ENCODE results near the gene MAML2.

The MAML2 gene

GRCh38 chr11:96038046-96038445 lies 304.9 kb downstream of the MAML2 start:
- DNase-seq (ENCODE audit: low spot score), result no peak
- no peaks in the 10 kb centered on the region for H3K27me3 ChIP-seq (ENCODE audit: insufficient read depth, poor library complexity, severe bottlenecking)
- H3K9me3 ChIP-seq (ENCODE audit: severe bottlenecking), result no peaks in the 10 kb centered on the region
- no peaks in the 10 kb centered on the region; the same call in 1 of the 2 replicates for H3K36me3 ChIP-seq (ENCODE audit: low read depth)
- H3K4me1 ChIP-seq (ENCODE audit: insufficient read depth, poor library complexity, severe bottlenecking), result peaks cover 17% of the 10 kb centered on the region
- H3K4me3 ChIP-seq (ENCODE audit: severe bottlenecking), result no peak overlapping the region
- no peak for TF ChIP-seq CTCF (IDR thresholded peaks at IDR 0.05; ENCODE audit: poor library complexity, severe bottlenecking)
- no peak overlapping the region for H3K27ac ChIP-seq (ENCODE audit: poor library complexity, severe bottlenecking)
- peak; percentile 52 for ATAC-seq (ENCODE audit: low read depth)

DNA sequence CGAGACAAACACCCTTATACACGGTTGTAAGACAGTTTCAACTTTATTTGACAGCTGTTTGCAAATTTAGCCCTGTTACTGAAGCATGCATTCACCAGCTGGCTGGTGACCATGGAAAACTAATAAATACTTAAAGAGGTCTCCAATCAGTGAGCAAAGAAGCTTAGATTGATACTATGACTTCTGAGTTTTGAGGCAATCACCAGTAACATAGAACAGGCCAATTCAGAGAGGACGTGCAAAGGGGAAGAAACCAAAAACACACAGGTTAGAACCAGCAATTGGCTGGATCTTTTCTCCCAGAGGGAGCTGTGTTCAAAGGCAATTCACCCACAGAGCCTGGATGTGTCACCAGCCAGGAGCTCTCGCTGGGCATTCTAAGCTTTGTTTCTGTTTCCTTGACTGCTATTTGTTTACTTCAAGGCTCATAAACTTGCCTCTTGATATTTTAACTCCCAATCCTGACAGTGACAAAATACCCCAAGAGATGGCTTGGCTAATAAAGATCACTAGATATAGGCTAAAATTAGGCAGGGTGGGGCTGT lies 305.5 kb downstream of the MAML2 start:
- H3K9me3 ChIP-seq (ENCODE audit: severe bottlenecking), result no peaks in the 10 kb centered on the region
- DNase-seq (ENCODE audit: low spot score), result no peak
- no peak for TF ChIP-seq CTCF (IDR thresholded peaks at IDR 0.05; ENCODE audit: poor library complexity, severe bottlenecking)

DNA sequence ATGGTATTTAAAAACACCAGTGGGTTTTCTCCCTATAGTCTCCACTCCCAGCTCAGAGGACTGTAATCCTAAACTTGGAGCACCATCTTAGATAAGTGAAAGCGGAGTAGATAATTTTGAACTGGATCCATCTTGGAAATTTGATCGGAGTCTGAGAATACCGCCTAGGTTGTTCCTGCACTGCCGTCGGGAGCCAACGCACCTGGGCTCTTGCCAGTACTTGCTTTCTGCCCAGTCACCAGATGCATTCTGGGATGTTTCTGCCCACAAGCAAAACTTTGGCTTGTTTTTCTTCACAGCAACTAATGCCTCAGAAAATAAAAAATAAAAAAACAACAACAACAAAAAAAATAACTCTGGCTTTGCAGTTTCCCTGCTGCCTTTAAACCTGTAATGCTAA lies 306.1 kb downstream of the MAML2 start:
- H3K9me3 ChIP-seq (ENCODE audit: severe bottlenecking), result no peaks in the 10 kb centered on the region
- TF ChIP-seq CTCF (IDR thresholded peaks at IDR 0.05; ENCODE audit: poor library complexity, severe bottlenecking), result no peak
- no peaks in the 10 kb centered on the region for H3K27me3 ChIP-seq (ENCODE audit: insufficient read depth, poor library complexity, severe bottlenecking)
- no peak overlapping the region for H3K4me3 ChIP-seq (ENCODE audit: severe bottlenecking)
- H3K4me1 ChIP-seq (ENCODE audit: insufficient read depth, poor library complexity, severe bottlenecking), result peaks cover 19% of the 10 kb centered on the region
- no peak overlapping the region for H3K27ac ChIP-seq (ENCODE audit: poor library complexity, severe bottlenecking)
- no peaks in the 10 kb centered on the region; the same call in 1 of the 2 replicates for H3K36me3 ChIP-seq (ENCODE audit: low read depth)
- ATAC-seq (ENCODE audit: low read depth), result no peak
- DNase-seq (ENCODE audit: low spot score), result no peak

More for the DNA sequence above, 305.5 kb downstream of the MAML2 start:
- Histone ChIP-seq H3K36me3 (ENCODE audit: low read depth) (no peaks in the 10 kb centered on the region; the same call in 1 of the 2 replicates), H3K27me3 (ENCODE audit: insufficient read depth, poor library complexity, severe bottlenecking) (no peaks in the 10 kb centered on the region), H3K4me3 (ENCODE audit: severe bottlenecking) (no peak overlapping the region), H3K4me1 (ENCODE audit: insufficient read depth, poor library complexity, severe bottlenecking) (peaks cover 19% of the 10 kb centered on the region), H3K27ac (ENCODE audit: poor library complexity, severe bottlenecking) (no peak overlapping the region)
- ATAC-seq (ENCODE audit: low read depth), result peak; percentile 84

DNA sequence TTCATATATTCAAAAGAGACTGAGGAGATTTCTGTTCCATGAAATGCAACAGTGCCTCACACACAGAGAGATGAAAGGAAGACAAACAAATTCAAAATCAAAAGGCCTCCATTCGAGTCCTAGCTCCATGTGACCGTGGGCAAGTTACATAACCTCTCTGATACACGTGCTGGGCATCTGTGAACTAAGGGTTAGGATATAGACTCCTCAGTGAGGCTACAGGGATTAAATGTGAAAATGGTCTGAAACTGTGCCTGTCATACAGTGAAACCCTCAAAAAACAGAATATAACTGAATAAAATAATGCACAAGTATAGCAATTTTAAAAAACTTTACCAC lies 307.3 kb downstream of the MAML2 start:
- DNase-seq (ENCODE audit: low spot score) (no peak), ATAC-seq (ENCODE audit: low read depth) (no peak)
- TF ChIP-seq CTCF (IDR thresholded peaks at IDR 0.05; ENCODE audit: poor library complexity, severe bottlenecking), result no peak
- Histone ChIP-seq H3K27me3 (ENCODE audit: insufficient read depth, poor library complexity, severe bottlenecking) (no peaks in the 10 kb centered on the region), H3K9me3 (ENCODE audit: severe bottlenecking) (no peaks in the 10 kb centered on the region), H3K36me3 (ENCODE audit: low read depth) (no peaks in the 10 kb centered on the region; the same call in 1 of the 2 replicates), H3K4me1 (ENCODE audit: insufficient read depth, poor library complexity, severe bottlenecking) (peaks cover 19% of the 10 kb centered on the region), H3K27ac (ENCODE audit: poor library complexity, severe bottlenecking) (no peak overlapping the region), H3K4me3 (ENCODE audit: severe bottlenecking) (no peak overlapping the region)

- H3K4me1 ChIP-seq (ENCODE audit: insufficient read depth, poor library complexity, severe bottlenecking), result peaks cover 19% of the 10 kb centered on the region
- TF ChIP-seq CTCF (IDR thresholded peaks at IDR 0.05; ENCODE audit: poor library complexity, severe bottlenecking), result no peak
- no peak overlapping the region for H3K27ac ChIP-seq (ENCODE audit: poor library complexity, severe bottlenecking)
- no peaks in the 10 kb centered on the region for H3K9me3 ChIP-seq (ENCODE audit: severe bottlenecking)
- H3K36me3 ChIP-seq (ENCODE audit: low read depth), result no peaks in the 10 kb centered on the region; the same call in 1 of the 2 replicates
- DNase-seq (ENCODE audit: low spot score), result no peak
- H3K4me3 ChIP-seq (ENCODE audit: severe bottlenecking), result no peak overlapping the region
- no peaks in the 10 kb centered on the region for H3K27me3 ChIP-seq (ENCODE audit: insufficient read depth, poor library complexity, severe bottlenecking)
- no peak for ATAC-seq (ENCODE audit: low read depth)
Observed at GRCh38 chr11:96035031-96035739, 307.8 kb downstream of the MAML2 start.

Data from RWPE2 (cell line).